Measurements from ENCODE around the gene POU2F2. TPM values are rescaled to one million over a fixed set of nuclear protein-coding genes. Genes with fewer than 3 reads are reported as not detected.

POU2F2 gene
- polyA plus RNA-seq, 3 donors from 2014 or later: 2.0 to 10.3 (median 2.1) TPM

DNA sequence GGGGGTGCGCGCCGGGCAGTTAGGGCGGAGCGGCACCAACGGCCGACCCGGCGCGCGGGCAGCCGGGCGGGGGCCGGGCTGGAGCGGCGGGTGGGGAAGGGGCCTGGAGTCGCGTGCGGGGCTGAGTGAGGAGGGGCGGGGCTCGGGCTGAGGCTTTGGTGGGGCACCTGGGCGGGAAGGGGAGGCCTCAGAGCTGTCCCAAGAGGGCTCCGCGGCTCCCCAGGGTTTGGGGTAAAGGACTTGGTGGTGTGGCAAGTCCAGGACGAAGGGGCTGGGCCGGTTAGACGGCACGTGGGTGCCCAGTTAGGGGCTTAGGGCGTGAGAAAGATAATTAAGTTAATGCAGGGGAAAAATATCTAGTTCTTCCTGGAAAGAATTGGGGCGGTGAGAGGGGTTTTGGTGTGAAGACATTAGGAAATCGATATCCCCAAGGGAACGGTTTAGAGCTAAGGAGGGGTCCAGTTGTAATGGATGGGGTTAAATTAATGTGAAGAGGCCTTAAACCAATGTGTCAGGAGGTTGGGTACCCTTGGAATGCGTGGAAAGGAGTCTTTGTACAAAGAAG, 55.8 kb downstream of the POU2F2 start:
- Mint-ChIP-seq H3K27ac (peak overlapping the region; percentile 86 to 100 (median 92)), H3K9me3 (peaks cover 0 to 2% (median 0%) of the 10 kb centered on the region in 6 donors), H3K36me3 (peaks cover 0 to 10% (median 3%) of the 10 kb centered on the region in 3 donors), H3K4me1 (peaks cover 40 to 42% of the 10 kb centered on the region in 2 donors), H3K27me3 (ENCODE audit: low read depth in 3 of 3) (peaks cover 5 to 10% (median 8%) of the 10 kb centered on the region in 3 donors), H3K4me3 (peak overlapping the region; percentile 81 to 96 (median 90))
- DNase-seq: no peak

GRCh38 chr19:42075616-42076379, 56.4 kb downstream of the POU2F2 start, which contains the start of gene ZNF574:
TSS of gene ZNF574 (plus strand) at chr19:42076166. CDS start at chr19:42078607, 2,441 bp downstream.
- H3K27me3 Mint-ChIP-seq (ENCODE audit: low read depth in 3 of 3): peaks cover 5 to 10% (median 10%) of the 10 kb centered on the region in 3 donors
- H3K4me1 Mint-ChIP-seq: peaks cover 37 to 41% of the 10 kb centered on the region in 2 donors
- peaks cover 0 to 2% (median 0%) of the 10 kb centered on the region in 6 donors for H3K9me3 Mint-ChIP-seq
- H3K27ac Mint-ChIP-seq: peak within 1 kb of the TSS; percentile 99 to 100 (median 100)
- peak within 1 kb of the TSS; percentile 90 to 97 (median 96) for H3K4me3 Mint-ChIP-seq
- peaks cover 0 to 6% (median 0%) of the 10 kb centered on the region in 3 donors for H3K36me3 Mint-ChIP-seq
- DNase-seq: peak; percentile 97 to 99 (median 99)

DNA sequence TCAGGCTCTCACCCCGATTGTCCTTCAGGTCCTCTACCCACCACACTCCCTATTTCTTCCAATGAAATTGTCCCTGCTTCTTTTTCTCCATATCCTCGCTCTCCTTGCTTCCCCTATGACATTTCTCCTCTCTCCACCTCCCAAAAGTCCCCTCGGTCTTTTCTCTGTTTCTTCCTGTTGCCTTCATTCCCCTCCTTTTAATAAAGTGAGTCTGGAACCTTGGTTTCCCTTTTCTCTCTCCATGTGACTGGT, 57.0 kb downstream of the POU2F2 start:
- no peak for DNase-seq
- Mint-ChIP-seq H3K9me3 (peaks cover 0 to 2% (median 0%) of the 10 kb centered on the region in 6 donors), H3K4me1 (peaks cover 37 to 41% of the 10 kb centered on the region in 2 donors), H3K4me3 (peak overlapping the region; percentile 90 to 97 (median 96)), H3K36me3 (peaks cover 0 to 6% (median 5%) of the 10 kb centered on the region in 3 donors), H3K27ac (peak overlapping the region; percentile 99 to 100 (median 100)), H3K27me3 (ENCODE audit: low read depth in 3 of 3) (peaks cover 5 to 14% (median 12%) of the 10 kb centered on the region in 3 donors)

- Mint-ChIP-seq H3K4me1 (peaks cover 37 to 41% of the 10 kb centered on the region in 2 donors), H3K27ac (peak overlapping the region; percentile 99 to 100 (median 100)), H3K9me3 (peaks cover 0 to 2% (median 0%) of the 10 kb centered on the region in 6 donors), H3K36me3 (peaks cover 0 to 5% (median 5%) of the 10 kb centered on the region in 3 donors), H3K27me3 (ENCODE audit: low read depth in 3 of 3) (peaks cover 5 to 14% (median 12%) of the 10 kb centered on the region in 3 donors), H3K4me3 (peak overlapping the region; percentile 90 to 97 (median 96))
- no peak for DNase-seq
Measured at GRCh38 chr19:42074513-42075363, 57.5 kb downstream of the POU2F2 start.

DNA sequence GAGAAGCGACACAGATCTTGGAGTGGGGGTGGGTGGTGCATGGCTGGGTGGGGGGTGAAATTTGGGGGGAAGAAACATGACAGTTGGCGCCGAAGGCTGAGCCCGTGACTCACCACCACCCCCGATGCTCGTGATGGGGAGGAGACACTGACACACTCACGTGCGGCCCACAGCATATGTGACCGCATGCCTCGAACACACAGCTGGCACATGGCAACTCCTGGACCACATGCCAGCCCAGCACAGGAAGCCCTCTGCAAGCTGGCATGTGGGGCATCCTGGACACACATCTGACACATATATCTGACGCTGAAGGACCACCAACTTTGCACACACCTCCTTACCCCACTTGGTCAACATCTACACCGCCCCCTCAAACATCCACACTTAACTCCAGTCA, 61.0 kb downstream of the POU2F2 start:
- Mint-ChIP-seq H3K4me1 (peaks cover 15 to 19% of the 10 kb centered on the region in 2 donors), H3K27me3 (ENCODE audit: low read depth in 3 of 3) (peaks cover 3 to 12% (median 12%) of the 10 kb centered on the region in 3 donors), H3K9me3 (peaks cover 0 to 2% (median 0%) of the 10 kb centered on the region in 6 donors), H3K27ac (no peak overlapping the region), H3K36me3 (peaks cover 0 to 5% (median 0%) of the 10 kb centered on the region in 3 donors), H3K4me3 (no peak overlapping the region)
- no peak for DNase-seq

DNA sequence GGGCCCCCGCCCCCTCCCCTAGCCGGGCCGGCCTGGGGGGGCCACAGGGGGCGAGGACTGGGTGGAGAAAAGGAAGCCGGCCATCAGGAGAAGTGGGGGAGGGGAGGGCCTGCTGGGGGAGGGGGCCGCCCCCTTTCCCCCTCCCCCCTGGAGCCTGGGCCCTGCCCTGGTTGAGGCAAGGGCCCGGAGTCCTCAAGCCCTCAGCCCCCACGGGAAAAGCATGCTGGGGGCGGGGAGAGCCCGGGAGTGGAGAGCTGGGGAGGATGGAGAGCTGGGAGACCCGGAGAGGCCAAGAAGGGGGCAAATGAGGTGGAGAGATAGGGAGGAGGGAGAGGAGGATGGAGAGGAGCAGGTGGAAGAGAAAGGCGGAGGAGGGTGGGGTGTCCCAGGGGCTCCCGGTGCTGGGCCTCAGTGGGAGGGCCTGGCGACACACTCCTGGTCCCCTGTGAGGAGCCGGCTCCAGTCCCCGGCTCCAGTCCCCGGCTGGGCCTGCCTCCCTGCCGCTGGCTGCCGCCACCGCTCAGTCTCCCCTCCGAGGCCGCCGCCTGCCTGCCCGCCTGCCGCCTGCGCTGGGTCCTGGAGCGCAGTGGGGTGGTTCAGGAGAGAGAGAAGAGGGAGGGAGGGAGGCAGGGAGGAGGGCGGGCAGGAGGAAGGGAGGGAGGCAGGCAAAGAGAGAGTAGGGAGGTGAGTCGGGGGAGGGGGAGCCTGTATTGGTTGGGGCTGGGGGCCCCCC, 62.5 kb downstream of the POU2F2 start, which contains the start of gene GRIK5:
Gene GRIK5, minus strand, starts transcription at position 588 of the 733 bp plus-strand sequence. CDS start 4,436 bp downstream, outside the sequence.
- peaks cover 0 to 4% (median 4%) of the 10 kb centered on the region in 3 donors for H3K27me3 Mint-ChIP-seq (ENCODE audit: low read depth in 3 of 3)
- H3K9me3 Mint-ChIP-seq: no peaks in the 10 kb centered on the region
- H3K4me3 Mint-ChIP-seq: no peak within 1 kb of the TSS
- DNase-seq: no peak
- peaks cover 2 to 5% of the 10 kb centered on the region in 2 donors for H3K4me1 Mint-ChIP-seq
- peaks cover 0 to 5% (median 0%) of the 10 kb centered on the region in 3 donors for H3K36me3 Mint-ChIP-seq
- H3K27ac Mint-ChIP-seq: peak within 1 kb of the TSS in 1 of 6 donors; percentile 28

DNA sequence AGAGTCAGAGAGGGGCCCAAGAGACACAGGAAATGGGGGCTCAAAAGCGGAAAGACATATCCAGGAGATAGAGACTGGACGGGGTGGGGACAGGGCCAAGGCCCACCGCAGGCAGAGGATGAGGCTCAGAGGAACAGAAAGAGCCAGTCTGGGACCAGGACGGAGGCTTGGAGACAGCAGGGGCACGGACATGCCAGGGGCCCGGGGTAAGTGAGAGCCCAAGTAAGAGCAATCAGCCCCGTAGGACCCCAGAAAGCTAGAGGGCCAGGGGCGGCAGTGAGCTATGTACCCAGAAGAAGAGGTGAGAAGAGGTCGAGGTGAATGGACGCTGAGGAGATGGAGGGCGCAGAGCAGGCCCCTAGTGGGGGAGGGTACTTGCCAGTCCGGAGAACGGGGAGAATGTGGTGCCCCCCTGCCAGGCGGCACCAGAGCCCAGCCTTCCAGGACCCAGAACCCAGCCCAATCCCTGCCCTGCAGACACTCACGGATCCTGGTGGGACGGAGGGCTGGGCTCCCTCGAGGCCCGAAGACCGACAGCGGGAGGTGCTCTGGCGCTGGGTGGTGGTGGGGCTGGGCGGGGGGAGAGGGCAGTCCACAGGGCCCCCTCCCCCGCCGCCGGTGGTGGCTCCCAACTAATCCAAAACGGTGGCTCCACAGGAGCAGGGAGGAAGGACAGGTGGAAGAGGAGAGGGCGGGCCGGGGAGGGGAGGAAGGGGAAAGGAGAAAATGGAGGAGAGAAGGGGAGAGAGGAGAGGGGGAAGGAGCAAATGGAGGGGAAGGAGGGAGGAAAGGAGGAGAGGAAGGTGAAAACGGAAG, 63.3 kb downstream of the POU2F2 start:
- peaks cover 0 to 9% (median 4%) of the 10 kb centered on the region in 3 donors for H3K27me3 Mint-ChIP-seq (ENCODE audit: low read depth in 3 of 3)
- no peak overlapping the region for H3K4me3 Mint-ChIP-seq
- no peak overlapping the region for H3K27ac Mint-ChIP-seq
- no peaks in the 10 kb centered on the region for H3K9me3 Mint-ChIP-seq
- no peaks in the 10 kb centered on the region for H3K4me1 Mint-ChIP-seq
- no peak for DNase-seq
- H3K36me3 Mint-ChIP-seq: peaks cover 0 to 5% (median 0%) of the 10 kb centered on the region in 3 donors

DNA sequence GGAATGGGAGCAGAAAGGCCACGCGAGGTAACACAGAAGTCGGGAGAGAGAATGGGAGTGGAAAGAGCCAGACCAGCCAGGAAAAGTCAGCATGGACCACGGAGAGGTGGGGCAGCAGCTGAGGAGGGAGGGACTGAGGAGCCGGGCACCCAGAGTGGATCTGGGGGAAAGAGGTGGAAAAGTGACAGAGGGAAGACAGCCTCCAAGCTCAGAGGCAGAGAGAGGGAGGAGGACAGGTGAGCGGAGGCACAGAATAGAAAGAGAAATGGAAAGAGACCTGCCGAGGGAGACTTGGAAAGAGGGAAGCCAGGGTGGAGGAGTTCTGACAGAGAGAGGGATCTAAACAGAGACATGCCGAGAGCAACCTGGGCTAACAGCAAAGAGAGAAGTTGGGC, 63.9 kb downstream of the POU2F2 start:
- H3K36me3 Mint-ChIP-seq: peaks cover 0 to 5% (median 0%) of the 10 kb centered on the region in 3 donors
- peaks cover 0 to 9% (median 4%) of the 10 kb centered on the region in 3 donors for H3K27me3 Mint-ChIP-seq (ENCODE audit: low read depth in 3 of 3)
- no peak overlapping the region for H3K4me3 Mint-ChIP-seq
- H3K9me3 Mint-ChIP-seq: no peaks in the 10 kb centered on the region
- no peak overlapping the region for H3K27ac Mint-ChIP-seq
- DNase-seq: no peak
- H3K4me1 Mint-ChIP-seq: no peaks in the 10 kb centered on the region

DNA sequence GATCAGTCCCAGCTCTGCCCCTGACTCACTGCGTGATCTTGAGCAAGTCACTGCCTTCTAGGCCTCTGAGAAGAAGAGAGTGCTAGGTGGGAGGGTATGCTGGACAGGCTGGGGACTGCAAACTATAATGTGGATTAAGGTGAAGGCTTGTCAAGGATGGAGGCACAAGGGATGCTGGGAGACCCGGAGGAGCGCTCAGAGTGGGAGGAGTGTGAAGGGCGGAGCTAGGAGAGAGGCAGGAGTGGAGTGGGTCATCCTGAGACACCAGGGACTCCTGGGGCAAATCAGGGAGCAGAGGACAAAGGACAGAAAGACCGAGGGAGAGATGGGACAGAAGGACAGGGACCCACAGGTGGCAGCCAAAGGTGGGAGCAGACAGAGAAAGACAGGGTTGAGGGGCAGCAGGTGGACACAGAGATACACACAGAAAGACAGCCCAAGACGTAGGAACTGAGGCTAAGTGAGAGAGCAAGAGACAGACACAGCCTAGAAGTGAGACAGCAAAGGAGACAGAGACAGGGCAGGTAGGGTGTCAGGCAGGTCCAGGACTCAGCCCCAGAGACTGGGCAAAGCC, 64.8 kb downstream of the POU2F2 start:
- Mint-ChIP-seq H3K9me3 (no peaks in the 10 kb centered on the region), H3K36me3 (peaks cover 0 to 5% (median 0%) of the 10 kb centered on the region in 3 donors), H3K27ac (no peak overlapping the region), H3K4me1 (no peaks in the 10 kb centered on the region), H3K4me3 (no peak overlapping the region), H3K27me3 (ENCODE audit: low read depth in 3 of 3) (peaks cover 0 to 9% (median 6%) of the 10 kb centered on the region in 3 donors)
- no peak for DNase-seq

DNA sequence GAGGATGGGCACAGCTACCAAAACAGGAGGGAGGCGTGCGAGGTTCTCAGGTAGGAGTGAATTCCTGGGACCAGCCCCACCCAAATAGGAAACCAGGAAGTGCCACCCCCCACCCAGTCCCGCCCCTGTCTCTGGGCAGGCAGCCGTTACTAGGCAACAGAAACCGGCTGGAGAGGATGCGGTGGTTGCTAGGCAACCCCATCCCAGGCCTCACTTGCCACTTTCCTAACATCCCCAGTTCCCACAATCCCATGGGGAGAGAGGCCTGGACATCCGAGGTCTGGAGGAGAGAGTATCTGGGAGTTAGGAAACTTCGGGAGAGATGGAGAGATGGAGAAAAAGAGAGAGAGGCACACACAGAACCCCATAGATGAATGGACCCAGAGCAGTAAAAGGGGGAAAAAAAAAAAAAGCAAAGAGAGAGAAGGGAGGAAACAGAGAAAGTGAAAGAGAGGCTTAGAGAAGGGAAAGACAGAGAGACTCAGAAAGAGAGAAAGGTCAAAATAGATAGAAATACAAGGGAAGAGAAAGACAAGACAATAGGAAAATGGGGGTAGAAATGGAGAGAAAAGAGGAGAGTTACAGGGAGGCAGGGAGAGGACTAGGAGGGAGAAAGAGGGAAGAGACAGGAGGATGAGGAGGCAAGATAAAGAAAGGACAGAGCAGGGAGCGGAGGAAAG, 66.0 kb downstream of the POU2F2 start:
- no peak overlapping the region for H3K4me3 Mint-ChIP-seq
- H3K9me3 Mint-ChIP-seq: no peaks in the 10 kb centered on the region
- no peaks in the 10 kb centered on the region for H3K4me1 Mint-ChIP-seq
- no peak for DNase-seq
- H3K27ac Mint-ChIP-seq: no peak overlapping the region
- peaks cover 0 to 5% (median 0%) of the 10 kb centered on the region in 3 donors for H3K36me3 Mint-ChIP-seq
- H3K27me3 Mint-ChIP-seq (ENCODE audit: low read depth in 3 of 3): peaks cover 0 to 9% (median 6%) of the 10 kb centered on the region in 3 donors

GRCh38 chr19:42065511-42065910, 66.7 kb downstream of the POU2F2 start:
- no peak overlapping the region for H3K27ac Mint-ChIP-seq
- H3K4me3 Mint-ChIP-seq: no peak overlapping the region
- H3K4me1 Mint-ChIP-seq: no peaks in the 10 kb centered on the region
- DNase-seq: no peak
- H3K36me3 Mint-ChIP-seq: peaks cover 0 to 2% (median 0%) of the 10 kb centered on the region in 3 donors
- peaks cover 0 to 7% (median 4%) of the 10 kb centered on the region in 3 donors for H3K27me3 Mint-ChIP-seq (ENCODE audit: low read depth in 3 of 3)
- H3K9me3 Mint-ChIP-seq: no peaks in the 10 kb centered on the region
